ENCODE results near the gene HRH1. TPM values are rescaled to one million over a fixed set of nuclear protein-coding genes. Genes with fewer than 3 reads are reported as not detected.

Gene HRH1
- polyA plus RNA-seq, 1 donor (not counting 4 experiments of a cell fraction or from before 2014, with no cell fraction given) = 13.9 TPM

- Histone ChIP-seq H3K27me3 (ENCODE audit: control insufficient read depth, extremely low read depth, insufficient read depth, low read length) (no peaks in the 10 kb centered on the region), H3K4me3 (ENCODE audit: control insufficient read depth in 2 of 3, extremely low read depth in 1 of 3, insufficient read depth in 2 of 3, low read depth in 1 of 3, low read length in 3 of 3) (no peak overlapping the region), H4K20me1 (ENCODE audit: control insufficient read depth, extremely low read depth, insufficient read depth, low read length) (no peaks in the 10 kb centered on the region), H3K9me3 (ENCODE audit: control insufficient read depth, low read depth, low read length) (no peaks in the 10 kb centered on the region), H3K4me1 (ENCODE audit: control insufficient read depth, extremely low read depth, insufficient read depth, low read length) (peaks cover 46% of the 10 kb centered on the region), H2AFZ (ENCODE audit: control insufficient read depth, low read length) (no peak overlapping the region), H3K79me2 (ENCODE audit: control insufficient read depth, insufficient read depth, low read length) (peaks cover 8% of the 10 kb centered on the region), H3K27ac (ENCODE audit: control insufficient read depth, insufficient read depth, low read length) (no peak overlapping the region), H3K36me3 (ENCODE audit: control insufficient read depth in 2 of 2, extremely low read depth in 1 of 2, insufficient read depth in 2 of 2, low read length in 2 of 2) (peaks cover 3 to 12% of the 10 kb centered on the region in 2 experiments), H3K9me1 (ENCODE audit: control insufficient read depth, extremely low read depth, insufficient read depth, low read length) (no peaks in the 10 kb centered on the region), H3K4me2 (ENCODE audit: control insufficient read depth, extremely low read depth, insufficient read depth, low read depth, low read length) (no peak overlapping the region), H3K9ac (ENCODE audit: control insufficient read depth, extremely low read depth, insufficient read depth, low read length) (no peak overlapping the region)
- DNase-seq (ENCODE audit: low read depth, low spot score) (no peak), FAIRE-seq (no peak)
- no peak for TF ChIP-seq CTCF (optimal IDR thresholded peaks at IDR 0.05 in 1 of 3, IDR thresholded peaks at IDR 0.05 in 1 of 3, conservative IDR thresholded peaks at IDR 0.05 in 1 of 3; ENCODE audit: extremely low read depth in 1 of 3, insufficient read depth in 2 of 3, low read length in 3 of 3)
- no peak for TF ChIP-seq EZH2 (IDR thresholded peaks at IDR 0.05; ENCODE audit: low read length)
- dilution Hi-C loops (cut with MboI; ENCODE audit: extremely low pct_ligation_motif_present, low sequenced_read_pairs) = no loop called here
These were observed 131.2 kb downstream of the HRH1 start for GRCh38 chr3:11285471-11285870.

DNA sequence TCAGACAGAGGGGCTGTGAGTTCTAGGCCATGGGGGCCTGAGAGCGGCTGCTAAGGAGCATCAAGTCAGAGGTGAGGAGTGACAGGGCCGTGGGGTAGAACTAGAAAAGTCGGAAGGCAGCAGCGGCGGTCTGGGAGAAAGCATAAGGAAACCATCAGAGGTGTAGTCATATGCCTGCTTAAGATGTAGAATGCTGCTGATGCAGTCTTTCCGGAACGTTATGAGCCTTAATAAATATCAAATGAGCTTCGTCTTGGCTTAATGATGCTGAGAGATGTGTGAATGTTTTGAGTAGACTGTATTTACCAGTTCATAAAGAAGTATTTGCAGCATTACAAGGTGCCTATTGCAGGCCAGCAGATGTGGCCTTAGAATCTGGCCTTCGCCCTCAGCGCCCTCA, 133.1 kb downstream of the HRH1 start:
- Histone ChIP-seq H3K36me3 (ENCODE audit: control insufficient read depth in 2 of 2, extremely low read depth in 1 of 2, insufficient read depth in 2 of 2, low read length in 2 of 2) (peaks cover 2 to 5% of the 10 kb centered on the region in 2 experiments), H2AFZ (ENCODE audit: control insufficient read depth, low read length) (no peak overlapping the region), H3K9me3 (ENCODE audit: control insufficient read depth, low read depth, low read length) (no peaks in the 10 kb centered on the region), H3K4me2 (ENCODE audit: control insufficient read depth, extremely low read depth, insufficient read depth, low read depth, low read length) (peak overlapping the region; percentile 69), H4K20me1 (ENCODE audit: control insufficient read depth, extremely low read depth, insufficient read depth, low read length) (no peaks in the 10 kb centered on the region), H3K27ac (ENCODE audit: control insufficient read depth, insufficient read depth, low read length) (peak overlapping the region; percentile 85), H3K4me3 (ENCODE audit: control insufficient read depth in 2 of 3, extremely low read depth in 1 of 3, insufficient read depth in 2 of 3, low read depth in 1 of 3, low read length in 3 of 3) (no peak overlapping the region), H3K79me2 (ENCODE audit: control insufficient read depth, insufficient read depth, low read length) (peaks cover 14% of the 10 kb centered on the region), H3K9me1 (ENCODE audit: control insufficient read depth, extremely low read depth, insufficient read depth, low read length) (no peaks in the 10 kb centered on the region), H3K9ac (ENCODE audit: control insufficient read depth, extremely low read depth, insufficient read depth, low read length) (peak overlapping the region; percentile 40), H3K27me3 (ENCODE audit: control insufficient read depth, extremely low read depth, insufficient read depth, low read length) (no peaks in the 10 kb centered on the region), H3K4me1 (ENCODE audit: control insufficient read depth, extremely low read depth, insufficient read depth, low read length) (peaks cover 54% of the 10 kb centered on the region)
- FAIRE-seq (no peak), DNase-seq (ENCODE audit: low read depth, low spot score) (no peak)
- TF ChIP-seq CTCF (optimal IDR thresholded peaks at IDR 0.05 in 1 of 3, IDR thresholded peaks at IDR 0.05 in 1 of 3, conservative IDR thresholded peaks at IDR 0.05 in 1 of 3; ENCODE audit: extremely low read depth in 1 of 3, insufficient read depth in 2 of 3, low read length in 3 of 3) = no peak
- TF ChIP-seq EZH2 (IDR thresholded peaks at IDR 0.05; ENCODE audit: low read length) = no peak
- dilution Hi-C loops (cut with MboI; ENCODE audit: extremely low pct_ligation_motif_present, low sequenced_read_pairs) = no loop called here

All from keratinocyte (primary cell).